Activated CD4-positive, alpha-beta T cell treated with anti-CD3 and anti-CD28 coated beads, Interleukin-2, amount 10 ng/mL, durations not matched to agents 24 days and 14 days (primary cell): ENCODE data around the gene DPYSL5. TPM values are rescaled to one million over a fixed set of nuclear protein-coding genes. Genes with fewer than 3 reads are reported as not detected.
"Not testable (repeated sequence)": the region's sequence is repeated elsewhere in the genome, so short reads cannot be mapped to it uniquely, and the experiment has no call there.

ENCODE experiments used
- DNase-seq: peaks from one replicate; pipeline ENCODE4 v3.0.0; 2022
- H3K27ac Mint-ChIP-seq: one replicate; pipeline ENCODE4 v1.8.0; 2022; ENCODE audit warnings: mild to moderate bottlenecking, mixed read lengths
- H3K27me3 Mint-ChIP-seq: one replicate; pipeline ENCODE4 v1.8.0; 2022; ENCODE audit warnings: mixed read lengths
- H3K36me3 Mint-ChIP-seq: one replicate; pipeline ENCODE4 v1.8.0; 2022; ENCODE audit warnings: low read depth, mild to moderate bottlenecking, mixed read lengths
- H3K4me1 Mint-ChIP-seq: one replicate; pipeline ENCODE4 v1.8.0; 2021; ENCODE audit warnings: mixed read lengths
- H3K4me3 Mint-ChIP-seq: one replicate; pipeline ENCODE4 v1.8.0; 2022; ENCODE audit warnings: mild to moderate bottlenecking, moderate library complexity, mixed read lengths
- H3K9me3 Mint-ChIP-seq: one replicate; pipeline ENCODE4 v1.8.0; 2021; ENCODE audit warnings: mixed read lengths
- intact Hi-C: fragments of 100-400 bp; cut with micrococcal nuclease; formaldehyde crosslinking; loops from one replicate; pipeline ENCODE4 v1.15.1; 2023
- total RNA-seq: library from RNA; stranded (reverse); gene quantifications from 2 replicates; pipeline ENCODE4 v1.2.3, GENCODE V29; 2022

The DPYSL5 gene
- total RNA-seq, result not detected in 2 replicates

- Mint-ChIP-seq H3K27me3 (peaks cover 65% of the 10 kb centered on the region), H3K9me3 (no peaks in the 10 kb centered on the region), H3K4me1 (peaks cover 5% of the 10 kb centered on the region), H3K4me3 (peak within 1 kb of the TSS; percentile 75), H3K27ac (no peak within 1 kb of the TSS), H3K36me3 (no peaks in the 10 kb centered on the region)
- intact Hi-C loops, result loop anchor here (2.0 to 10.0 kb wide), 3 partner anchors 169 to 415 kb away; partner anchors contain the start of gene SLC30A3
- no peak for DNase-seq
Observed at GRCh38 chr2:26847655-26848335, at the start of gene DPYSL5. TSS of gene DPYSL5 (plus strand) at chr2:26848132. CDS start at chr2:26898500, 50,368 bp downstream.

DNA sequence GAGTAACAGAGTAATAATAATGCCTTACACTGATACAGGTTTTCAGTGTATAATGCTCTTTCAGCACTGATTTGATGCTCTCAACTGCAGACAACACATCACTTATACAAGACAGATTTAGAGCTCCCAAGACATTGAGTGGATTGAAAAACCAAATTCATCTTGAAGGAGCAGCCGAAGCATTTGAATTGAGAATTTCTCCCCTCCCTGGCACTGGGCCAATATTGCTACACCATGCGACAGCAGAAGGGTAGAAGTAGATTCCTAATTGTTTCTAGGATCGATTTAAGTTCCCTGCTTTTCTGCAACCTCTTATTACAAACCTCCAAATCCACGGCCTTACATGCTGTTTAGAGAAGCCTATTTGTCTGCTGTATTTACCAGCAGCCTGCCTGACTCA lies 46.6 kb upstream of the DPYSL5 start:
- H3K27ac Mint-ChIP-seq, result no peak overlapping the region
- no peak for DNase-seq
- no peaks in the 10 kb centered on the region for H3K4me1 Mint-ChIP-seq
- H3K4me3 Mint-ChIP-seq, result no peak overlapping the region
- no peaks in the 10 kb centered on the region for H3K9me3 Mint-ChIP-seq
- peaks cover 28% of the 10 kb centered on the region for H3K36me3 Mint-ChIP-seq
- no peaks in the 10 kb centered on the region for H3K27me3 Mint-ChIP-seq
- intact Hi-C loops, result no loop called here

- Mint-ChIP-seq H3K27ac (no peak overlapping the region), H3K36me3 (peaks cover 25% of the 10 kb centered on the region), H3K27me3 (no peaks in the 10 kb centered on the region), H3K4me3 (no peak overlapping the region), H3K9me3 (no peaks in the 10 kb centered on the region), H3K4me1 (no peaks in the 10 kb centered on the region)
- intact Hi-C loops, result no loop called here
- DNase-seq, result peak; percentile 53
Observed at GRCh38 chr2:26801796-26802195, 46.1 kb upstream of the DPYSL5 start.

DNA sequence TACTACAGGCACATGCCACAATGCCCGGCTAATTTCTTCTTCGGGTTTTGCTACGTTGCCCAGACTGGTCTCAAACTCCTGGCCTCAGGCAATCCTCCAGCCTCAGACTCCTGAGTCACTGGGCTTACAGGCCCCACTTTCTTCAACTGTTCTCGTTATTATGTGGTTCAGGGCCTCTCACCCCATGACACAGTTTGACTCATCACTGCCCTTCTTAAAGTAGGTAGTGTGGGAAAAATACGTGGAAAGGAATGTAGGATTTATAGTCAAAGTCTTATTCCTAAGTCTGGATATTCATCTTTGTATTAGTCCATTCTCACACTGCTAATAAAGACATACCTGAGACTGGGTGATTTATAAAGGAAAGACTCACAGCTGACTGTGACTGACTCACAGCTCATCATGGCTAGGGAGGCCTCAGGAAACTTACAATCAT lies 42.7 kb upstream of the DPYSL5 start:
- H3K9me3 Mint-ChIP-seq, result no peaks in the 10 kb centered on the region
- H3K27ac Mint-ChIP-seq, result no peak overlapping the region
- no peak overlapping the region for H3K4me3 Mint-ChIP-seq
- peaks cover 5% of the 10 kb centered on the region for H3K4me1 Mint-ChIP-seq
- intact Hi-C loops, result no loop called here
- no peak for DNase-seq
- H3K36me3 Mint-ChIP-seq, result peaks cover 8% of the 10 kb centered on the region
- H3K27me3 Mint-ChIP-seq, result peaks cover 4% of the 10 kb centered on the region

GRCh38 chr2:26807788-26808460 lies 40.0 kb upstream of the DPYSL5 start:
- Mint-ChIP-seq H3K27ac (no peak overlapping the region), H3K27me3 (peaks cover 6% of the 10 kb centered on the region), H3K4me1 (peaks cover 6% of the 10 kb centered on the region)

DNA sequence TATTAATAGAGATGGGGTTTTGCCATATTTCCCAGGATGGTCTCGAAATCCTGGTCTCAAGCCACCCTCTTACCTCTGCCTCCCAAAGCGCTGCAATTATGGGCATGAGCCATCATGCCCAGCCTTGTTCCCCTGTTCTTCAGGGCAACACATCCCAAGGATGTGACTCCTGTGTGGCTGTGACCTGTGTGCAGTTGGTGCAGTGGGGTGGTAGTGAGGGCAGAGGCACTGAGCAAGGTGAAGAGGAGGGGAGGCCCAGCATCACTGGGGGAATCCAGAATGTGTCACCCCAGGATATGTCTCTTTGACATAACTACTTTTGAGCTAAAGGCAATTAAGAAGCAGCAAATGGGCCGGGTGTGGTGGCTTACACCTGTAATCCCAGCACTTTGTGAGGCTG lies 38.7 kb upstream of the DPYSL5 start:
- intact Hi-C loops, result no loop called here
- Mint-ChIP-seq H3K27me3 (peaks cover 6% of the 10 kb centered on the region), H3K4me3 (no peak overlapping the region), H3K27ac (no peak overlapping the region), H3K36me3 (no peaks in the 10 kb centered on the region), H3K9me3 (no peaks in the 10 kb centered on the region), H3K4me1 (peaks cover 6% of the 10 kb centered on the region)
- no peak for DNase-seq

More at GRCh38 chr2:26807788-26808460, 40.0 kb upstream of the DPYSL5 start:
- H3K9me3 Mint-ChIP-seq, result no peaks in the 10 kb centered on the region
- intact Hi-C loops, result no loop called here
- no peak for DNase-seq
- H3K36me3 Mint-ChIP-seq, result no peaks in the 10 kb centered on the region
- no peak overlapping the region for H3K4me3 Mint-ChIP-seq

DNA sequence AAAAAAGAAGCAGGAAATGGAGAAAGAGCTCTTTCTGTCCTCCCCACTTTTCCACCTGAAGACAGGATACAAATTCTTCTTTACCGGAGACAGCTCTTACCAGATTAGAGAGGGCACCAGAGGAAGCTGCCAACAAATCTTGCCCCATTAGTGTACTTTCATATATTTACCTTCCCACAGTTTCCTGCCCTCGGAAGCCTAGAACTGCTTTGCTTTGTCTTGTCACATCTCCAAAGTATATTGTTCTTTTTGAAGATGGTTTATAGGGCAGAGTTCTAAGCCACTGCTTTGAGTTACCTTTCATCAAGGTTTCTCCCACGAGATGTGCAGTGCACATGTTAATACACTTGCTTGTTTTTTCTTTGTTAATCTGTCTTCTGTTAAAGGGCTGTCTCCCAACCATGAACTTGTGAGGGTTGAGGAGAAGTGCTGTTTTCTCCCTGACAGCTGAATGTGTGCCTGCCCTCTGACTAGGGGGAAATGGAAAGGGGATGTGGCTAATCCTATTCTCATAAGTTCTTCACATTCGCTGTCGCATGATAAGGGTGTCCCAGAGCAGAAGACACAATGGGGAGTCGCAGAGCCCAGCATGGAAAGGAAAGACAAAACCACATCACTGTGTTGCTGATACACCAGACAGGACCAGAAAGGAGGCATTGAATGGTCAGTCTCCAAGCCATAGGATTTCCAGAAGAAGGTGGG lies 37.9 kb upstream of the DPYSL5 start:
- H3K4me1 Mint-ChIP-seq, result peaks cover 6% of the 10 kb centered on the region
- peaks cover 6% of the 10 kb centered on the region for H3K27me3 Mint-ChIP-seq
- intact Hi-C loops, result no loop called here
- H3K4me3 Mint-ChIP-seq, result no peak overlapping the region
- no peaks in the 10 kb centered on the region for H3K36me3 Mint-ChIP-seq
- DNase-seq, result no peak
- no peaks in the 10 kb centered on the region for H3K9me3 Mint-ChIP-seq
- H3K27ac Mint-ChIP-seq, result no peak overlapping the region

DNA sequence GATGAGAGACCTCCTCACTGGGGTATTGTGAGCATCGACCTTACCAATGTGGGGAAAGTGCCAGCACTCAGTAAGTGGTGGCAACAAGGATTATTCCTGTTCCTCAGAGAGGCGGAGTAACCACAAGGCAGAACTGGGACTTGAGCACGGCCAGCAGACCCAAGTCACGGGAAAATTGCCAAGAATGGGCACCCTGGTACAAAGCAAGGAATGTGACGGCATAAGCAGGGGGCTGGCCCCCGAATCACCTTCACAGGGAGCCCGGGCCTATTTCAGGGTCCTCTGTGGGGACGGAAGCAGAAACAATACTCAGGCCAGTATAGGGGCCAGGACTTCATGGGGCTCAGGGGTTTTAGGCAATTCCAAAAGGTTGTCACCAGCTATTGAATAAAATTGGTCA lies 36.7 kb upstream of the DPYSL5 start:
- Mint-ChIP-seq H3K36me3 (no peaks in the 10 kb centered on the region), H3K4me1 (peaks cover 6% of the 10 kb centered on the region), H3K27ac (no peak overlapping the region), H3K4me3 (no peak overlapping the region), H3K9me3 (no peaks in the 10 kb centered on the region), H3K27me3 (peaks cover 8% of the 10 kb centered on the region)
- intact Hi-C loops, result no loop called here
- no peak for DNase-seq

DNA sequence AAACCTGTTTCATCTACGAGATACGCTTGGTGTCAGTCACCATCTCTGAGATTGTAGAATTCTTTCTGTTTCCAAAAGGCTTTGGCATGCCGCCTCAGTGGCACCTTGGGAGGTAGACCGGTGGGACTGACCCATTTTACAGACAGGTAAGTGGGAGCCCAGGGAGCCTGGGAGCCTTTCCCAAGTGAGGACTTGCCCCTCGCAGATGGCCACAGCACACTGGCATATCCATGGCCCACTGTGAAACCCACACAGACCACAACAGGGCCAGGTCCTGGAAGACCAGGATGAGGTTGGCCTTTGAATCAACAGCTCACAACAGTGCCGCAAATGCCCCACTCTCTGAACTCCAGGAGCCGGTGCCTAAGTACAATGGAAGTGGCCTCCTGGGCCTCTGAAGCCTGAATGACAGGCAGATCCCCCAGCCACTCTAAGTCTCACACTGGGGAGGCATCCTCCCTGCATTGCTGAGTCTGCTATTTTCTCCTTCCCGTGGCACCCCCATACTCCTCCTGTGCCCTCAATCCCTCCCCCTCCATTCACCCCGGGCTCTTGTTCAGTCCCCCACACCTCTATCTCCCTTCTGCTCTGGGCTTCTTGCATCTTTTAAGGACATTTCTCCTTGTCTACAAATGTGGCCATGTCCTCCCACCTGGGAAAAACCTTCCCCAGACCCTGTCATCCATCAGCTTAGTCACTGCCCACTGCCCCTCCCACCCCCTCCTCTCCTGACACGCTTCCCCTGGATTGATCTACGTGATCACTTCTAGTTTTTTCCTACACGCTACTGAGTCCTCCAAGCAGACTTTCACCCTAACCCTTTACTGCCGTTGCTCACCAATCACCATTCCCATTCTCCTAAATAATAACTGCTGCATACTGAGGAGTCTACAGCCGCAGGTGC lies 35.9 kb upstream of the DPYSL5 start:
- peaks cover 6% of the 10 kb centered on the region for H3K4me1 Mint-ChIP-seq
- H3K36me3 Mint-ChIP-seq, result no peaks in the 10 kb centered on the region
- H3K9me3 Mint-ChIP-seq, result no peaks in the 10 kb centered on the region
- peaks cover 8% of the 10 kb centered on the region for H3K27me3 Mint-ChIP-seq
- no peak for DNase-seq
- no peak overlapping the region for H3K4me3 Mint-ChIP-seq
- H3K27ac Mint-ChIP-seq, result no peak overlapping the region
- intact Hi-C loops, result no loop called here

DNA sequence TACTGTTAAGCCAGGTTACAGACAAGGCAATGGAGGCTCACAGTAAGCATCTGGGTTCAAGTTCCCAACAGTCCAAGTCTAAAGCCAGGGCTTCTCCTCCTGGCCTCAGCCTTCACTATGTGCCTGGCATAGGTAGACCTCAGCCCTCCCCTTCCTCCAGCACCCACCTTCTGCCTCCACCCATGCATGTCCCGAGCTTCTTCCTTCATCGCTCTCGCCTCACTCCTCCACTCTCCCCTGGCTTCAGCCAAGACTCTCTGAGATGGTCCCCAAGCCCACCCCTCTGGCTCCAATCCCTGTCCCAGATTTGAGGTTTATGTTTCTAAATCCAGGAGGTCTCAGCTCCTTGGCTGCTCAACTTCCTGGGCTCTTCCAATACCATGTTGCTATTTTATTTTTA lies 35.2 kb upstream of the DPYSL5 start:
- Mint-ChIP-seq H3K36me3 (no peaks in the 10 kb centered on the region), H3K4me1 (peaks cover 6% of the 10 kb centered on the region), H3K9me3 (no peaks in the 10 kb centered on the region), H3K27me3 (peaks cover 8% of the 10 kb centered on the region), H3K27ac (no peak overlapping the region), H3K4me3 (no peak overlapping the region)
- intact Hi-C loops, result no loop called here
- DNase-seq, result no peak

- intact Hi-C loops, H3K9me3 Mint-ChIP-seq: not testable (repeated sequence)
Observed at GRCh38 chr2:26814072-26814765, 33.7 kb upstream of the DPYSL5 start.

DNA sequence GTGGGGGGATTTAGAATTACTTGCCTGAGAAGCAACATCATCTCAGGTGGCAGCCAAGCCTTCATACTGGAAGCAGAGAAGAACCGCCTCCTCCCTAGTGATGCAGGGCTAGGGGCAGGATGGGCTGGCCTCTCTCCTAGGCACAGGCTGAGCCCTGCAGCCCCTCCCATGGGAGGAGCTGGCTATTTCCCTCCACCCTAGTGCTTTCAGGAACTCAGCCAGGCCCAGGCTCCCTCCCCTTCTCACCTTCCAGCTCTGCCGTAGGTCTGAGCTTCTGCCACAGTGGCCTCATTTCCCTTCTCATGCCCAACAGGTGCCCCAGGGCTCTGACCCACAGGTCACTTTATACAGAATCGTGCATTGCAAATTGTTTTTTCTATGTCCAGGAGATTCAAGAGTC lies 31.0 kb upstream of the DPYSL5 start:
- DNase-seq, result no peak
- no peaks in the 10 kb centered on the region for H3K36me3 Mint-ChIP-seq
- no peak overlapping the region for H3K4me3 Mint-ChIP-seq
- H3K27me3 Mint-ChIP-seq, result peaks cover 2% of the 10 kb centered on the region
- intact Hi-C loops, result no loop called here
- no peak overlapping the region for H3K27ac Mint-ChIP-seq
- H3K4me1 Mint-ChIP-seq, result no peaks in the 10 kb centered on the region
- no peaks in the 10 kb centered on the region for H3K9me3 Mint-ChIP-seq

More at GRCh38 chr2:26814072-26814765, 33.7 kb upstream of the DPYSL5 start:
- not testable (repeated sequence) for H3K27me3 Mint-ChIP-seq, H3K4me1 Mint-ChIP-seq, H3K4me3 Mint-ChIP-seq, H3K36me3 Mint-ChIP-seq, H3K27ac Mint-ChIP-seq, DNase-seq

GRCh38 chr2:26818255-26818654 lies 29.7 kb upstream of the DPYSL5 start:
- intact Hi-C loops, result no loop called here
- no peak overlapping the region for H3K27ac Mint-ChIP-seq
- DNase-seq, result no peak
- no peak overlapping the region for H3K4me3 Mint-ChIP-seq
- H3K4me1 Mint-ChIP-seq, result no peaks in the 10 kb centered on the region
- H3K9me3 Mint-ChIP-seq, result no peaks in the 10 kb centered on the region
- H3K36me3 Mint-ChIP-seq, result no peaks in the 10 kb centered on the region
- H3K27me3 Mint-ChIP-seq, result peaks cover 2% of the 10 kb centered on the region
